COR-L47 (cell line): ENCODE measurements around the gene OR10K1.
"Not testable (repeated sequence)": the region's sequence is repeated elsewhere in the genome, so short reads cannot be mapped to it uniquely, and the experiment has no call there.

Source experiments
- DNase-seq: peaks from one replicate; lab custom pipeline; 2025; lab: John Stamatoyannopoulos, UW

OR10K1 gene, protein sequence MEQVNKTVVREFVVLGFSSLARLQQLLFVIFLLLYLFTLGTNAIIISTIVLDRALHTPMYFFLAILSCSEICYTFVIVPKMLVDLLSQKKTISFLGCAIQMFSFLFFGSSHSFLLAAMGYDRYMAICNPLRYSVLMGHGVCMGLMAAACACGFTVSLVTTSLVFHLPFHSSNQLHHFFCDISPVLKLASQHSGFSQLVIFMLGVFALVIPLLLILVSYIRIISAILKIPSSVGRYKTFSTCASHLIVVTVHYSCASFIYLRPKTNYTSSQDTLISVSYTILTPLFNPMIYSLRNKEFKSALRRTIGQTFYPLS

DNA sequence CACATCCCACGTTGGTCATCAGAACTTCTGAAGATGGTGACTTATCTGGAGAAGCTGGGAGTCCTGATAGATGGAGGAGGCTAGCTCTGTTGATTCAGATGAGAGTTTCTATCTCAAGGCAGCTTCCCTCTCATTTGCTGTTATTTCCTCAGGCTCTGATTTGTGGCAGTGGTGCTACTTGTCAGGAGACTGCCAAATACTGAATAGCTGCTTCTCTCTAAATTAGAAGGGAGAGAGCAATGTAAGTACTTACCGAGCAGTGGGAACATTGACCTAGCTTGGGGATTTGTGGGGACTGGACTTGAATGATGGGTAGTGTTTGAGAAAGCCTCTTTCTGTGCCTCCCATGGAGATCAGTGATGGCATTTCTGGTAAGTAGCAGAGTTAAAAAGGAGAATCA is at the start of gene OR10K1:
Gene OR10K1 (plus strand): TSS at position 301 of the 400 bp plus-strand sequence. CDS start 3,728 bp downstream, outside the sequence.
- no peak for DNase-seq

DNA sequence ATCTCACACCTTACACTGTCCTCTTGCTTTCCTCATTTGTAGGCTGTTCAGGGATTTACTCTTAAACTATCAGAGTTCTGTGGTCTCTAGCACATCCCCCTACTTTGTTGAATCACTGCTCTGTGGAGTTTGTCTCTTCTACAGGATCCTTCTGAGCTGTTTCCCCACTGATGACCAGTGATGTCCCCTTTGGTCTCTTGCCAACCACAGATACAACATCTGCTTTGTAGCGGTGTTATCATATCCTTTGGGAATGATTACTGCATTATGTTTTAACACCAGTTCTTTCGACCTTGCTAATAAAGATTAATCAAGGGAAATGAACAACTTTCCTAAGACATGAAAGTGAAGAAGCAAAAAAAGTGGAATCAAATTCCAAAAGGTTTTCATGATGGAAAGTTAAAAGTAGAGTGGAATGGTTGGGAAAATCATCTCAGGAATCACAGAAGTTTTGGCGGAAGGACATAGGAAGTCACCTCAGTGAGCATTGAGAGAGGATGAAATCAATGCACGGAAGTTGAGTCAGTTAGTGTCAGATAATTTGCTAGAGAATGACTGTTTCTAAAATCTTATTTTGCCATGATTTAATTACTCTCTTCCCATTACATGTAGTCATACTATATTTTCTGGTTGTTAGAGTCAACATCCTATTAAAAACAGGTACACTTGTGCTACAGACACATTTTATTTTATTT is 46.8 kb upstream of the OR10K1 start:
- DNase-seq: no peak

DNA sequence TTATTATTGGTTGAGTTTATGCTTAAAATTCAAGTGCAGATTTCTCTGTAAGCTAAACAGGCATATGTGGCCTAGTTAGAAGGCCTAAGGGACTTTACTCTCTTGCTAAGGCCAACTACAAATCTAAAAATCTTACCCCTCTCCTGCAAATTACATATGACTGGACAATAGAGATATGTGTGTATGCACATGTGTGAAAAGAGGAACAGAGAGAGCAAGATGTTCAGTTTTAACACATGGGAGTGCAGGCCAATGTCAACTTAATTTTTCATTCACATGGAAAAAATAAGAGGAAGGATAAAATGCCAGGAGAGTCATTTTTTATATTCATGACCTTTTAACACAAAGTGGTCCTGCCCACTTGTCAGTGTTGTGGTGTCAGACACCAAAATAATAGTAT is 44.0 kb upstream of the OR10K1 start:
- no peak for DNase-seq

DNA sequence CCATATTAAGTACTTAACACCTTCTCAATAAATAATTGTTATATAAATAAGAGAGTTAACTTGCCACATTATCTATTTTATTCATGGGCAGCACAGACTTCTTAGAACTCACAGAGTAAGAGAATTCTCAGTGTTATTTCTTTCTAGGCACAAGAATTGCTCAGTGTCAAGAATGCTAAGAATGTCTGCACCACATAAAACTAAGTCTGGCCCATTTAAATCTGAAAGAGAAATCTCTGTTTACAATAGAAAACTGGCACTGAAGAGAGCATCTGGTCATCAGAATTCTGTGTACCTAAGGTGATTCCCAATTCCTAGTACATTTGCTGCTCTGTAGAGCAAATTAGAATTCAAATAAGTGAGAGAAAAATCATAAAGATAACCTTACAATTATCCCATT is 39.4 kb upstream of the OR10K1 start:
- no peak for DNase-seq

DNA sequence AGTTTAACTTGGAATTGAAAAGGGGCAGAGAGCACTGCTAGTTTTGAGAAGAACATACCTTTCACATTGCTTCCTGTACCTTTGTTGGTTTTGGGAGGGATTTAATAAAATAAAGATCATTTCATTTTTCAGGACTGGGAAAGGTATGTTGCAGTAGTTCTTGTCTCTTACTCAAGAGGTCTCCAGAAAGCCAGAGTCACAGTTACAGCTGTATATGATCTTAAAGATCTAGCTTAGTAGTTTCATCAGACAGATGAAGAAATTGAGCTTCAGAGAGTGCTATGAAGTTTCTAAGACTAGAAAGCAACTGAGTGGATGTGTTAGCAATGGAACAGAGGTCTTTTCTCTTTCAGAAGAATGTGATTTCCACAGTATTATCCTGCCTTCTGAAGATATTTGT is 36.6 kb upstream of the OR10K1 start:
- DNase-seq: no peak

DNA sequence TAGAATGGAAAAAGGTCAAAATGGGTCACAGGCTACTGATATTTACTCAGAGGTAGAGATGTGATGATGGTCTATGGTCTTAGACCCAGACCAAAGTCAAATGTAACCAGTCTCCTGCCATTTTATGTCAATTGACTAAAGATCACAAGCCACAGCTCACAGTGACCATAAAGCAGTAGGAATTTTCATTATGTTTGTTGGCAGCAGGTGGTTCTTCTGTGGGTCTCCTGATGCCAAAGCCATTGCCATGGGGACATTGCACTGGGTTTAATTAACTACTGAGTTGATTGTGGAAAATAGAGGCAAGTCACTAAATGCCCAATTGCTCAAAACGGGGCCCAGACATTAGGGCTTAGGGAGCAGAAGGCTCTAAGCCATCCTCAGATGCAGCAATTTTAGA is 35.5 kb upstream of the OR10K1 start, which contains the start of gene OR10K2:
Gene OR10K2 (minus strand): TSS at position 101 of the 400 bp plus-strand sequence. CDS start 5,371 bp downstream, outside the sequence.
- DNase-seq: no peak

DNA sequence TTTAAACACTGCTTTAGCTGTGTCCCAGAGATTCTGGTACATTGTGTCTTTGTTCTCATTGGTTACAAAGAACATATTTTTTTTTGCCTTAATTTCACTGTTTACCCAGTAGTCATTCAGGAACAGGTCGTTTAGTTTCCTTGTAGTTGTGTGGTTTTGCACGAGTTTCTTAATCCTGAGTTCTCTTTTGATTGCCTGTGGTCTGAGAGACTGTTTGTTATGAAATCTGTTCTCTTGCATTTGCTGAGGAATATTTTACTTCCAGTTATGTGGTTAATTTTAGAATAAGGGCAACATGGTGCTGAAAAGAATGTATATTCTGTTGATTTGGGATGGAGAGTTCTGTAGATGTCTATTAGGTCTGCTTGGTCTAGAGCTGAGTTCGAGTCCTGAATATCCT is 31.5 kb upstream of the OR10K1 start:
- DNase-seq: not testable (repeated sequence)

DNA sequence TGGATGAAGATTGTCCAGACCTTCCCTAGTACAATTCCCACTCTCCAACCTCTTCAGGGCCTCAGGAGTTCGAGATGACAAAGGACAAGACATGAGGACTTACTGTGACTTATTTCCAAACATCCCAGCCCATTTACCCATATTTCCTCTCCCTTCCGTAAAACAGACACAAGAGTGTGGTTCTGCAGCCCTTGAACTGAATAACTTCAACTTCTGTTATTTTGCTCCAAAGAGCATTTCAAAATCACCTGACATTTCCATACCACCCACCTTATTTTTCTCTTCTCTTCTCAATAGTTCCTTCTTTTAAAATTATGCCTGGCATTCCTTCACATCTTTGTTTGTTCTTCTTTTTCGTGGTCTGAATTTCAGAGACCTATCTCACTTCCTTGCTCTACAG is 26.9 kb upstream of the OR10K1 start:
- DNase-seq: no peak

DNA sequence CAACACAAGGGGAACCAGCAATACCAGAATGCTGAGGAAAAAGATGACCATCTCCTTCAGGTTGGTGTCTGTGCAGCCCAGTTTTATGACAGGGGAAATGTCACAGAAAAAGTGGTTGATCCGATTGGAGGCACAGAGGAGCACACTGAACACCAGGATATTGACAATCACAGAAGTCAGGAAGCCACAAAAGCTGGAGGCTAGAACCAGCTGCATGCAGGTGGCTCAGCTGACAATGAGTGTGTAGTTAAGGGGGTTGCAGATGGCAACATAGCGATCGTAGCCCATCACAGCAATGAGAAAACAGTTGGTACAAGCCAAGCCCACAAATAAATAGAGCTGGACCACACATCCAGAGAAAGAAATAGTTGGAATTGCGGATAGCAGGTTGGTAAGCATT is 16.3 kb upstream of the OR10K1 start:
- DNase-seq: no peak

DNA sequence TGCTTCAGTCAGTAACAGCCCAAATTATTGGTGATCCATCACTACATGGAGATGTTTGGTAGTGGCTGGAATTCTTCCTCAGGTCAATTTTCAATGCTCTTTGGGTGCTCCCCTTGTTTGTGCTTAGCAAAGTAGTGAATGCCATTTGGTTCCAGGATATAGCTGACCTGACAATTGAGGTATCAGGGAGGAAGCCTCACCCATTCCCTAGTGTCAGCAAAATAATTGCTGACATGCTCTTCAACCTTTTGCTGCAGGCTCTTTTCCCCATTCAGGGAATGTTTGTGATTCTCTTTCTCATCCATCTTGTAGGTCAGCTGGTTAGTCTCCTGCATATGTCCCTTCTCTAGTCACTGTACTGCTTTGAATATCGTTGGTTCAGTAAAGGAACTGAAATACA is 7.1 kb upstream of the OR10K1 start:
- DNase-seq: no peak

DNA sequence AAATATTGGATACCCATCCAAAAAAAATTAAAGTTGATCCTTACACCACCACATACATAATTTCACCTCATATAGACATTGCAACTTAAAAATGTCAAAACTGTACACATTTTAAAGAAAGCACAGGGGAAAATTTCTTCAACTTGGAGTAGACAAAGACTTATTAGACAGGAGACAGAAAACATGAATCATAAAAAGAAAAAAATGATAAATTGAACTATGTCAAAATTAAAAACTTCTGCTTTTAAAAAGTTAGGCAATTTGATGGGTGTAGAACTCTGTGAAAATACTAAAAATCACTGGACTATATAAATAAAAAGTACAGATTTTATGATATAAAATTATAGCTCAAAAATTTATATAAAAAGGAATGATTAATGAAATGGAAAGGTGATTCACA is 4.4 kb upstream of the OR10K1 start:
- no peak for DNase-seq

DNA sequence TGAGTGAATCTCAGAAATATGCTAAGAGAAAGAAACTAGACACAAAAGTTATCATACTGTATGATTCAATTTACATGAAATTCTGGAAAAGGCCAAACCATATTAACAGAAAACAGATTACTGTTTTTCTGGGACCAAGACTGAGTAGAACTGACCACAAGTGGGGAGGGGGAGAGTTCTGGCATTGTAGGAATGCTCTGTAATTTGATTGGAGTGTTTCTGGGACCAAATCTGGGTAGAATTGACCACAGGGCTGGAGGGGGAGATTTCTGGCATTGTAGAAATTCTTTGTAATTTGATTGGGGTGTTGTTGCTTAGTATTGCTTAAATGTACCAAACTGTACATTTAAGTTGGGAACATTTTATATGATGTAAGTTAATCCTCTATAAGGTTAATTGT is 3.4 kb upstream of the OR10K1 start:
- DNase-seq: no peak

DNA sequence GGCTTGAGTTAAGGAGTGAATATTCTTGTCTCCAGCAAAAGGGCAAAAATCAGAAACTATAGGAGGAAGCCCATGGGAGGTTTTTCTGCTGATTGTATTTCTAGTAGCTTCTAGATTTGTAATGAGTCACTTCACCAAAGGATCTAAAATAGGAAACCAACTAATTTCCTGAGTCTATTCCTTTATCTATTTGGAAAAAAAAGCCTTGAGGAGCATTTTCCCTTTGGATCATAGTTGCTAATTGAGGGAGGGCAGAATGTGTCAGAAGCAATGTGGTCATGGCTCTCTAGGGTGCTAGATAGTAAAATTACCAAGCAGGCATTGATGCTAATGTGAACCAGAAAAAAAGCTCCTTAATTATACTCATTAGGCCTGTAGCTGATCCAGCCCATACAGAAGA is 10.3 kb downstream of the OR10K1 start, which contains the start of gene OR10R2:
Gene OR10R2 (plus strand): TSS at position 301 of the 400 bp plus-strand sequence. CDS start 106 bp downstream, outside the sequence.
- no peak for DNase-seq

DNA sequence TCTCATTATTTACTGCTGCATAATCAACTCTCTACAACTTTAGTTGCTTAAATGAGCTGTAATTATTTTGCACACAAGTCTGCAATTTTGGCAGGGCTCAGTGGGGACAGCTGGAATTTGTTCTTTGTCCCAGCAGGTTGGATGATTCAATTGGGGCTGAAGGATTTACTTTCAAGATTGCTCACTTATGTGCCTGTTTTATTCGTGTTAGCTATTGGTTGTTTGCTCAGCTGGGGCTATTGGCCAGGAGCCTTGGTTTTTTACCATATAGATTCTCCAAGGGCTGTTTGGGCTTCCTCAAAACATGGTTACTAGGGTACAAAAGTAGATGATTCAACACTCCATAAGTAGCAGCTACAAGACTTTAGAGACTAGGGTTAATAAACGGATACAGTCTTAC is 23.8 kb downstream of the OR10K1 start:
- peak; percentile 61 for DNase-seq

DNA sequence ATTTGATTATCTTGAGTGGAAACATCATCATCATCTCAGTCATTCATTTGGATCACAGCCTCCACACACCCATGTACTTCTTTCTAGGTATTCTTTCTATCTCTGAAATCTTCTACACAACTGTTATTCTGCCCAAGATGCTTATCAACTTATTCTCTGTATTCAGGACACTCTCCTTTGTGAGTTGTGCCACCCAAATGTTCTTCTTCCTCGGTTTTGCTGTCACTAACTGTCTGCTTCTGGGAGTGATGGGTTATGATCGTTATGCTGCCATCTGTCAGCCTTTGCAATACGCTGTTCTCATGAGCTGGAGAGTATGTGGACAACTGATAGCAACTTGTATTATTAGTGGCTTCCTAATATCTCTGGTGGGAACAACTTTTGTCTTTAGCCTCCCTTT is 29.7 kb downstream of the OR10K1 start:
- DNase-seq: no peak

DNA sequence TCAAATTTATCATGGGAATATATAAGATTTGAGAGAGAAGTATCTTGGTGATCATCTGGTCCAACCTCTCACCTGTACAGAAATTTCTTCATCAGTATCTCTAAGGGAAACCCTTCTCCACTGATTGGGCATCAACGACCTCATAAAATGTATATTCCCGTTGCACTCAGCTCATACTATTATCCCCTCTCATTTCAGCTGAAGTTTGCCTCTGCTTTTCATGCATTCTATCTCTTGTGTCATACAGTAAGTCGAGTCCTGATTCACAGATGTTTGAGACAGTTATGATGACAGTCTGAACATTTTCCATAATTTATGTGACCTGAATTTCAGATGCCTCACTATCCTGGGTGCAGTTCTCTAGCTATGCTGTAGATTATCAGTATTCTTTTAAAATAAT is 31.4 kb downstream of the OR10K1 start:
- DNase-seq: no peak

DNA sequence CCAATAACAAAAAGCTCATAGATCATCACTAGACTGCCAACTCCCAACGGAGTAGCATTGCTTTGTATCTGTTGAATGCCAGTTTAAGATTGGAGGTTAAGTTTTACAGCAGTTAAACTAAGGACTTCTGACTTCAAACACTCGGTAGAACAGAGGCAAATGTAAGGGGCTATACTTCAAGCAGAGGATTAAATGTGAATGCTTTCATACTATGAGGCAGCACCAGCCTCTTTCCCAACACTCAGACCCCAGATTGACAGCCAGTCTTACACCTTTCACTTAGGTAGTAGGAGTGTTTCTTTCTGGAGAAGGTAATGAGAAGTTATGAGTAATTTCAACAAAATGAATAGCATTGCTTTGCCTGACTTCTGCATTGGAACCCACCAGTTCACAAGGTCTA is 33.2 kb downstream of the OR10K1 start:
- no peak for DNase-seq

DNA sequence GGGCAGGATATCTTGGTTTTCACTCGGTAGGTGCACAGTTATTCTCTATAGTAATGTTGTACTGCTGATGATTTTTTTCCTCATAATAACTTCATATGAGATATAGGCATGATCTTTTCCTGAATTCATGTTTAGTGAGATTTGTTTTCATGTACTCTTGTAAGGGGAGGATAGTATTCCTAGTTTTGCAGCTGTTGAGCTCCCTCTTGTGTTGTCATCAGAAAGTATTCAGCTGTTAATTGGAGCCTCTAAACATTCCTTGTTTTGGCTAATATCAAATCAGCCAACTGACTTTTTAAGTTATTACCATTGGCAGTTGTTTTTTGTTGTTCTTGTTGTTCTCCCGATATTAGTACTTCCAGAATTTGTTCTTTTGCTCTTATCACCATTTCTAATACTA is 34.7 kb downstream of the OR10K1 start:
- no peak for DNase-seq

DNA sequence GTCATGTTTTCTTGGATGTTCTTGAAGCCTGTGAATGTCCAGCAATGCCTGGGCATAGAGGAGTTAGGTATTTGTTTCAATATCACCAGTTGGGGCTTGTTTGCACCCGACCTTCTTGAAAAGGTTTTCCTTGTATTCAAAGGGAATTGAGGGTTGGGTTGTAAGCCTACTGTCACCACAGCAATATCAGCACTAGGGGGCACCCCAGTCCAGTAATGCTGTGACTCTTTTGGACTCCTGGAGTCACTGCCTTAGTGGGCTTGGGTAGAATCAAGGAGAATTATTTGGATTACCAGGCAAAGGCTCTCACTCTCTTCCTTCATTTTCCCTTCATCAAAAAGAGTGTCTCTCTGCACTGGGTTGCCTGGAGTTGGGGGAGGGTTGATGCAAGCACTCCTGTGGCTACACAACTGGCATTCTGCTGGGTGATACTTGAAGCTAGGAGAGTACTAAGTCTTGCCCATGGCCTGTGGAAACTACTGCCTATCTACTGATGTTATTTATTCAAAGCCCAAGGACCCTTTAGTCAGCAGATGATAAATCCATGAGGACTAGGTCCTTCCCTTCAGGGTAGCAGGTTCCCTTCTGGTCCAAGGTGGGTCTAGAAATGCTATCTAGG is 44.8 kb downstream of the OR10K1 start:
- DNase-seq: peak; percentile 10

DNA sequence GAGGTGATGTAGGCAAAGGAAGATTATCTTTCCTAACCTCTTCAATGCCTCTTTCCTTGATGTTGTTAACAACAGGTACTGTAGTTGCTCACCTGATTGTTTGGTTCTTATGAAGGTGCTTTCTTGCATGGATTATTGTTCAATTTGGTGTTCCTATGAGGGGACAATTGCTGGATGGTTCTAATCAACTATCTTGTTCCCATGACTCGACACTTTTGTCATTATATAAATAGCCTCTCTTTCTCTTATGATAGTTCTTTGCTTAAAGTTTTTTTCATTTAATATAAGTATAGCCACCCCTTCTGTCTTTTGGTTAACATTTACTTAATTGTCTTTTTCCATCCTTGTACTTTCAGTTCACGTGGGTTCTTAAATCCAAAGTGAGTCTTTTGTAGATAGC is 45.9 kb downstream of the OR10K1 start:
- DNase-seq: no peak

DNA sequence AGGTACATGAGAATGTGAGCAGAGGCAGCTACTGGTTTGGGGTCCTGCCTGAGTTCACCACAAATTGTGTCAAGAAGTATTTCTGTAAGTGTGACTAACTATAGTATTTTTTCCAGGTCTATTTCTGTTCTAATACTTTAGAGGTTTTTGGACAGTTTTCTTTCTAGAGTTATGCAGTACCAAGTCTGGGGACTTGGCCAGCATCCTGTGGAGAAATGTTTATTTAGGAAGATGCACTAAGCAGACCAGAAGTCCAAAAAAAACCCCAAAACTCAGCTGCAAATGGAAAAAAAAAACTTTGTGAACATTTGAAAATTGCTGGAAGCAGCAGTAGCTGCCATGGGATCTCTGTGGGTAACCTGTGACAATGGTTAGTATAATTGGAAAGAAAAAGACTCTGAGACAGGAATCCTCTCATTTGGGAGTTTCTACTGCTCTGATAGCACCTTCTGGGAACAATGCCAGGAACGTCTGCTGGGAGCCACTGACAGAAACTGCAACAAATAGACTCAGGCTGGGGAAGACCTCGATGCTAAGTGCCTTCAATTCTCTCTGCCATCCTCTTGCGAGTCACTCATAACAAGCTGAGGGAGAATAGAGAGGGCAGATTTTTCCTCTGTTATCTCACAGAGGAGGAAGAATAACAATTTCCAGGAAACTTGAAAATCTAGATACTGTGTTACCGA is 48.0 kb downstream of the OR10K1 start:
- peak; percentile 37 for DNase-seq

DNA sequence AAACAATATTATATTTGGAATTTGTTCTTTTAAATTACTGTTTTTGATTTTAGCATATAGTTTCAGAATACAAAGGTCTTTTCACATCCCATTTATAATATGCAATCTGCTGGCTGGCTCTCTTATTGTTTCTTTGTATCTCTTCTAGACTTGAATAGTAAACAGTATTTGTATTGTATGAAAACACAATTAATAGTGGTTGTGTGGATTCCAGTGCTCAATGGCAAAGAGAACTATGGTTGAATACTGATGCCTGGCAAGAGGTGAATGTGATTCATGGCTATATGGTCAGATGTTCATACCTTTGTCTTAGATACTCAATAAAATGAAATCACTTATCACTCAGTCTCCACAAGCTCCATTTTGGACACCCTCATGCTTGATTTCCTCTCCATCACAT is 55.3 kb downstream of the OR10K1 start:
- no peak for DNase-seq
